ENCODE data around the gene AAK1. TPM values are rescaled to one million over a fixed set of nuclear protein-coding genes. Genes with fewer than 3 reads are reported as not detected.

The AAK1 gene
- total RNA-seq, 4 donors from 2014 or later, result 15.5 to 28.1 (median 24.4) TPM

GRCh38 chr2:69531186-69531585, 112.4 kb downstream of the AAK1 start:
- no peak for TF ChIP-seq CTCF (IDR thresholded peaks at IDR 0.05)
- no peak for TF ChIP-seq POLR2A (IDR thresholded peaks at IDR 0.05)
- no peak for DNase-seq (ENCODE audit: low spot score in 2 of 2)
- WGBS, 2 donors, result 54 to 64% methylated on average over 7 of the region's 7 CpGs
- intact Hi-C loops (cut with DNase I; ENCODE audit: low total_unique reads), result no loop called here
- no peak overlapping the region for H3K4me3 ChIP-seq (ENCODE audit: low read depth, poor library complexity, severe bottlenecking)

GRCh38 chr2:69529480-69529879, 114.1 kb downstream of the AAK1 start:
- H3K4me3 ChIP-seq (ENCODE audit: low read depth, poor library complexity, severe bottlenecking), result no peak overlapping the region
- TF ChIP-seq POLR2A (IDR thresholded peaks at IDR 0.05) (no peak), CTCF (IDR thresholded peaks at IDR 0.05) (no peak)
- intact Hi-C loops (cut with DNase I; ENCODE audit: low total_unique reads), result no loop called here
- 63 to 65% methylated on average over 2 of the region's 2 CpGs for WGBS, 2 donors
- DNase-seq (ENCODE audit: low spot score in 2 of 2), result no peak

- no peak for DNase-seq (ENCODE audit: low spot score in 2 of 2)
- 75 to 79% methylated on average over 3 of the region's 3 CpGs for WGBS, 2 donors
- H3K4me3 ChIP-seq (ENCODE audit: low read depth, poor library complexity, severe bottlenecking), result no peak overlapping the region
- TF ChIP-seq POLR2A (IDR thresholded peaks at IDR 0.05), result no peak
- no peak for TF ChIP-seq CTCF (IDR thresholded peaks at IDR 0.05)
- intact Hi-C loops (cut with DNase I; ENCODE audit: low total_unique reads), result no loop called here
Measured at GRCh38 chr2:69525261-69525660, 118.3 kb downstream of the AAK1 start.

GRCh38 chr2:69524799-69525198, 118.7 kb downstream of the AAK1 start:
- 46 to 62% methylated on average over 1 of the region's 1 CpG for WGBS, 2 donors
- intact Hi-C loops (cut with DNase I; ENCODE audit: low total_unique reads), result loop anchor here (5.0 kb wide), 1 partner anchor 1023 kb away; no protein-coding TSS in a partner anchor
- H3K4me3 ChIP-seq (ENCODE audit: low read depth, poor library complexity, severe bottlenecking), result no peak overlapping the region
- TF ChIP-seq CTCF (IDR thresholded peaks at IDR 0.05) (no peak), POLR2A (IDR thresholded peaks at IDR 0.05) (no peak)
- no peak for DNase-seq (ENCODE audit: low spot score in 2 of 2)

GRCh38 chr2:69521747-69522146, 121.8 kb downstream of the AAK1 start:
- intact Hi-C loops (cut with DNase I; ENCODE audit: low total_unique reads), result loop anchor here (5.0 kb wide), 1 partner anchor 1026 kb away; no protein-coding TSS in a partner anchor
- no peak overlapping the region for H3K4me3 ChIP-seq (ENCODE audit: low read depth, poor library complexity, severe bottlenecking)
- TF ChIP-seq POLR2A (IDR thresholded peaks at IDR 0.05) (no peak), CTCF (IDR thresholded peaks at IDR 0.05) (no peak)
- no peak for DNase-seq (ENCODE audit: low spot score in 2 of 2)
- 95 to 100% methylated on average over 2 of the region's 2 CpGs for WGBS, 2 donors

GRCh38 chr2:69518841-69519240, 124.7 kb downstream of the AAK1 start:
- WGBS, 2 donors, result 30 to 60% methylated on average over 6 of the region's 6 CpGs
- TF ChIP-seq POLR2A (IDR thresholded peaks at IDR 0.05) (no peak), CTCF (IDR thresholded peaks at IDR 0.05) (no peak)
- peak in 1 of 2 donors; percentile 31 for DNase-seq (ENCODE audit: low spot score in 2 of 2)
- intact Hi-C loops (cut with DNase I; ENCODE audit: low total_unique reads), result no loop called here
- no peak overlapping the region for H3K4me3 ChIP-seq (ENCODE audit: low read depth, poor library complexity, severe bottlenecking)

Measured in lower leg skin (tissue), 4 donors.